ENCODE measurements around the gene RIMKLA. TPM values are rescaled to one million over a fixed set of nuclear protein-coding genes. Genes with fewer than 3 reads are reported as not detected.

RIMKLA gene
- total RNA-seq, 4 donors from 2014 or later, result 0.27 to 1.7 (median 1.0) TPM

- Histone ChIP-seq H3K4me1 (peaks cover 0 to 10% (median 0%) of the 10 kb centered on the region in 4 donors), H3K27ac (no peak overlapping the region), H3K4me3 (no peak overlapping the region), H3K9me3 (no peaks in the 10 kb centered on the region), H3K36me3 (no peaks in the 10 kb centered on the region), H3K27me3 (no peaks in the 10 kb centered on the region)
- DNase-seq, result no peak
- TF ChIP-seq CTCF (IDR thresholded peaks at IDR 0.05) (no peak), POLR2A (IDR thresholded peaks at IDR 0.05) (no peak)
Measured at GRCh38 chr1:42343049-42343448, 37.5 kb upstream of the RIMKLA start.

GRCh38 chr1:42348498-42348897 lies 32.1 kb upstream of the RIMKLA start:
- DNase-seq, result no peak
- no peak overlapping the region for H3K27ac ChIP-seq
- H3K9me3 ChIP-seq, result no peaks in the 10 kb centered on the region
- H3K27me3 ChIP-seq, result no peaks in the 10 kb centered on the region
- H3K4me1 ChIP-seq, result no peaks in the 10 kb centered on the region
- TF ChIP-seq CTCF (IDR thresholded peaks at IDR 0.05) (no peak), POLR2A (IDR thresholded peaks at IDR 0.05) (no peak)
- H3K36me3 ChIP-seq, result no peaks in the 10 kb centered on the region
- H3K4me3 ChIP-seq, result no peak overlapping the region

- Histone ChIP-seq H3K27me3 (no peaks in the 10 kb centered on the region), H3K36me3 (no peaks in the 10 kb centered on the region), H3K4me3 (no peak overlapping the region), H3K9me3 (no peaks in the 10 kb centered on the region), H3K4me1 (no peaks in the 10 kb centered on the region), H3K27ac (no peak overlapping the region)
- DNase-seq, result no peak
- no peak for TF ChIP-seq POLR2A (IDR thresholded peaks at IDR 0.05)
Measured at GRCh38 chr1:42350086-42350485, 30.5 kb upstream of the RIMKLA start.

GRCh38 chr1:42358791-42359190 lies 21.8 kb upstream of the RIMKLA start:
- Histone ChIP-seq H3K9me3 (no peaks in the 10 kb centered on the region), H3K4me1 (no peaks in the 10 kb centered on the region), H3K27me3 (no peaks in the 10 kb centered on the region), H3K27ac (no peak overlapping the region), H3K36me3 (no peaks in the 10 kb centered on the region), H3K4me3 (no peak overlapping the region)
- no peak for DNase-seq
- TF ChIP-seq CTCF (IDR thresholded peaks at IDR 0.05) (no peak), POLR2A (IDR thresholded peaks at IDR 0.05) (no peak)

- TF ChIP-seq CTCF (IDR thresholded peaks at IDR 0.05), result no peak
- TF ChIP-seq POLR2A (IDR thresholded peaks at IDR 0.05), result no peak
- H3K27ac ChIP-seq, result no peak overlapping the region
- H3K9me3 ChIP-seq, result no peaks in the 10 kb centered on the region
- H3K27me3 ChIP-seq, result no peaks in the 10 kb centered on the region
- H3K4me1 ChIP-seq, result no peaks in the 10 kb centered on the region
- DNase-seq, result no peak
- H3K4me3 ChIP-seq, result no peak overlapping the region
- no peaks in the 10 kb centered on the region for H3K36me3 ChIP-seq
Measured at GRCh38 chr1:42359466-42359865, 21.1 kb upstream of the RIMKLA start.

GRCh38 chr1:42364089-42364488 lies 16.5 kb upstream of the RIMKLA start:
- no peaks in the 10 kb centered on the region for H3K9me3 ChIP-seq
- H3K27ac ChIP-seq, result no peak overlapping the region
- H3K27me3 ChIP-seq, result no peaks in the 10 kb centered on the region
- H3K36me3 ChIP-seq, result no peaks in the 10 kb centered on the region
- H3K4me1 ChIP-seq, result peaks cover 0 to 4% (median 0%) of the 10 kb centered on the region in 4 donors
- DNase-seq, result no peak
- H3K4me3 ChIP-seq, result no peak overlapping the region
- TF ChIP-seq CTCF (IDR thresholded peaks at IDR 0.05) (no peak), POLR2A (IDR thresholded peaks at IDR 0.05) (no peak)

Measured in Peyer's patch (tissue), 4 donors.